ENCODE data around the gene GSTT2B.
"Not testable (repeated sequence)": the region's sequence is repeated elsewhere in the genome, so short reads cannot be mapped to it uniquely, and the experiment has no call there.

Gene GSTT2B

DNA sequence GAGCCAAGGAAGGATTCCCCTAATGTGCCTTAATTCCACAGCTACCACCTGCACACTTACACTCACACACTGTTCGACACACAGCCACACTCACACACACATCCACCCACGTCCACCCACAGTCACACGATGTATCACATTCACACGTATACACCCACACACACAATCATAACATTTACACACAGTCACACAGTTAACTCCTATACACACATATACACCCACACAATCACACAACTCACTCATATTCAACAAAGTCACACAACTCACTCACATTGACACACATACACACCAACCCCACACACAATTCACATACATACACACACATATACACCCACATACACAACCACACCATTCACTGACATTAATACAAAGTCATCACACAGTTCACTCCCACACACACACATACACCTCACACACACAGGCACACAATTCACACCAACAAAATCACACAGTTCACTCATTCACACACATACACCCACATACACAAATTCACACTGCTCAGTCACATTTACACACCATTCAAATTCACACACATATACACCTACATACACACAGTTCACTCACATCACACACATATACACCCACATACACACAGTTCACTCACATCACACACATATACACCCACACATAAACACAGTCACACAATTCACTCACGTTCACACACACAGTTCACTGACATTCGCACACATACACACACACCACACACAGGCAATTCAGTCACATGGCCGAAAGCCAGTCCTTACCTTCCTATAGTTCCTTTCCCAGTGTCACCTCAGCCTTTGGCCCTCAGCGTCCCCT lies 6.6 kb downstream of the GSTT2B start:
- H2BK15ac ChIP-seq (ENCODE audit: low read length); H2AFZ ChIP-seq (ENCODE audit: low read length); H3K4me1 ChIP-seq (ENCODE audit: control insufficient read depth in 2 of 2, insufficient read depth in 1 of 2, low read depth in 1 of 2, low read length in 2 of 2); H3K9ac ChIP-seq (ENCODE audit: low read depth, low read length, poor library complexity); H3K4me2 ChIP-seq (ENCODE audit: insufficient read depth, low read length, poor library complexity, severe bottlenecking); H3K4me3 ChIP-seq (ENCODE audit: low read length in 2 of 2); H3K79me1 ChIP-seq (ENCODE audit: low read depth, low read length); H4K91ac ChIP-seq (ENCODE audit: low read depth, low read length, poor library complexity); H2AK5ac ChIP-seq (ENCODE audit: low read depth, low read length); H3K14ac ChIP-seq (ENCODE audit: low read length); H2BK12ac ChIP-seq (ENCODE audit: low read length); H3K27me3 ChIP-seq (ENCODE audit: control insufficient read depth in 3 of 3, insufficient read depth in 3 of 3, low read depth in 1 of 3, low read length in 3 of 3); H4K8ac ChIP-seq (ENCODE audit: low read depth, low read length); H3K9me3 ChIP-seq (replicated peaks in 1 of 2; ENCODE audit: control insufficient read depth in 2 of 2, insufficient read depth in 1 of 2, low read depth in 1 of 2, low read length in 2 of 2); H3K4ac ChIP-seq (ENCODE audit: low read length); H2BK5ac ChIP-seq (ENCODE audit: low read length); H3K36me3 ChIP-seq (replicated peaks in 1 of 2; ENCODE audit: control insufficient read depth in 2 of 2, insufficient read depth in 2 of 2, low read length in 2 of 2); H3K18ac ChIP-seq (ENCODE audit: low read length); H3K23ac ChIP-seq (ENCODE audit: low read depth, low read length, poor library complexity); H3K27ac ChIP-seq (replicated peaks; ENCODE audit: low read length); DNase-seq (ENCODE audit: low spot score); H2BK120ac ChIP-seq (ENCODE audit: low read depth, low read length): not testable (repeated sequence)
- 100% methylated on average over 2 of the region's 8 CpGs; no CpG with 5 or more reads in 1 of the 2 donors for WGBS, 2 donors (ENCODE audit: extremely low coverage in 2 of 2, insufficient read length in 2 of 2, insufficient replicate concordance in 1 of 2)

DNA sequence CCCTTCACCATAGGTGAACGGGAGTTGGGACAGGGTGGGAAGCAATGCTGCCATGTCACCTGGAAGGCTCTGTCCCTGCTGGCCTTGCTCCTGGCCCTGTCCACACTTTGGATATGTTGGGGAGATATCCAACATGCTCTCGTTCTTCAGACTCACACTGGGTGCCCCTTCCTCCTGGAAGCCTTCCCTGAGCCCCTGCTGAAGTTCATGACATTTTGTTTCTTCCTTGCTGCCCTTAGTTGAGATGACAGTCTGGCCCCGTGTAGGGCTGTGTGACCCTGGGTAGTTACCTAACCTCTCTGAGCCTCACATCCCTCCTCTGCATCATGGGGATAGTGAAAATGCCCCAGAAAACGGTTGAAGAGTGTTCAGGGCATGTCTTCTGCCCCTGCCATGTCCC lies 7.5 kb downstream of the GSTT2B start:
- H3K4me1 ChIP-seq (ENCODE audit: control insufficient read depth in 2 of 2, insufficient read depth in 1 of 2, low read depth in 1 of 2, low read length in 2 of 2); H3K36me3 ChIP-seq (replicated peaks in 1 of 2; ENCODE audit: control insufficient read depth in 2 of 2, insufficient read depth in 2 of 2, low read length in 2 of 2); H3K4me2 ChIP-seq (ENCODE audit: insufficient read depth, low read length, poor library complexity, severe bottlenecking); H3K4ac ChIP-seq (ENCODE audit: low read length); H3K14ac ChIP-seq (ENCODE audit: low read length); DNase-seq (ENCODE audit: low spot score); H3K27ac ChIP-seq (replicated peaks; ENCODE audit: low read length); H2BK12ac ChIP-seq (ENCODE audit: low read length); H3K79me1 ChIP-seq (ENCODE audit: low read depth, low read length); H2AFZ ChIP-seq (ENCODE audit: low read length); H3K27me3 ChIP-seq (ENCODE audit: control insufficient read depth in 3 of 3, insufficient read depth in 3 of 3, low read depth in 1 of 3, low read length in 3 of 3); H4K8ac ChIP-seq (ENCODE audit: low read depth, low read length); H4K91ac ChIP-seq (ENCODE audit: low read depth, low read length, poor library complexity); H3K23ac ChIP-seq (ENCODE audit: low read depth, low read length, poor library complexity); H2BK5ac ChIP-seq (ENCODE audit: low read length); H2BK120ac ChIP-seq (ENCODE audit: low read depth, low read length); H3K18ac ChIP-seq (ENCODE audit: low read length); H3K4me3 ChIP-seq (ENCODE audit: low read length in 2 of 2); H2BK15ac ChIP-seq (ENCODE audit: low read length); H3K9me3 ChIP-seq (replicated peaks in 1 of 2; ENCODE audit: control insufficient read depth in 2 of 2, insufficient read depth in 1 of 2, low read depth in 1 of 2, low read length in 2 of 2); H2AK5ac ChIP-seq (ENCODE audit: low read depth, low read length): not testable (repeated sequence)
- H3K9ac ChIP-seq (ENCODE audit: low read depth, low read length, poor library complexity): peak overlapping the region; percentile 63
- WGBS, 2 donors (ENCODE audit: extremely low coverage in 2 of 2, insufficient read length in 2 of 2, insufficient replicate concordance in 1 of 2): no CpG with 5 or more reads among the region's 4 CpGs

DNA sequence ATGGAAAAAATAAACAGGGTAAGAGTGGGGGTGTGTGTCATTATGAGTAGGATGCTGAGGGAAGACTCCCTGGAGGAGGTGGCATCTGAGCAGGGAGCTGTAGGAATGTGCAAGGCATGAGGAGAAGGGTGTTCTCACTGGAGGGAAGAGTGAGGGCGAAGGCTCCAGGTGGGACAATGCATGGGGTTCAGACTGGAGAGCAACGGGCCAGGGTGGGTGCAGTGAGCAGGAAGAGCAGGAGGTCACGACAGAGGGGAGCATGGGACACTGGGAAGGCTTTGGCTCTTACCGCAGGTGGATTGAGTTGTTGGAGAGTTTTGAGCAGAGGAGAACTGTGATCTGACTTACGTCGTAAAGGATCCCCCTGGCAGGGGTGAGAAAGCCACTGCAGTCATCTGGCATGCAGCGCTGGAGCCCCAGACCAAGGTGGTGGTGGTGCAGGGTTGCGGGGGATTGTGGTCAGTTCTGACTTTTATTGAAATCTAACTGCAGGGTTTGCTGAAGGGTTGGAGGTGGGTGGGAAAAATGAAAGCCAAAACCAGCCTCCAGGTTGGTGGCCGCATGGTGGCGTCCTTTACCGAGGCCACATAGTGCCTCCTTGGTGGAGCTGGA lies 8.1 kb downstream of the GSTT2B start:
- H4K8ac ChIP-seq (ENCODE audit: low read depth, low read length); H3K9ac ChIP-seq (ENCODE audit: low read depth, low read length, poor library complexity); H3K18ac ChIP-seq (ENCODE audit: low read length); H2BK15ac ChIP-seq (ENCODE audit: low read length); H3K4ac ChIP-seq (ENCODE audit: low read length); H3K14ac ChIP-seq (ENCODE audit: low read length); H2AK5ac ChIP-seq (ENCODE audit: low read depth, low read length); H3K27me3 ChIP-seq (ENCODE audit: control insufficient read depth in 3 of 3, insufficient read depth in 3 of 3, low read depth in 1 of 3, low read length in 3 of 3); H3K36me3 ChIP-seq (replicated peaks in 1 of 2; ENCODE audit: control insufficient read depth in 2 of 2, insufficient read depth in 2 of 2, low read length in 2 of 2); H3K23ac ChIP-seq (ENCODE audit: low read depth, low read length, poor library complexity); H2BK12ac ChIP-seq (ENCODE audit: low read length); H3K27ac ChIP-seq (replicated peaks; ENCODE audit: low read length); H2AFZ ChIP-seq (ENCODE audit: low read length); H3K9me3 ChIP-seq (replicated peaks in 1 of 2; ENCODE audit: control insufficient read depth in 2 of 2, insufficient read depth in 1 of 2, low read depth in 1 of 2, low read length in 2 of 2); DNase-seq (ENCODE audit: low spot score); H4K91ac ChIP-seq (ENCODE audit: low read depth, low read length, poor library complexity); H3K4me3 ChIP-seq (ENCODE audit: low read length in 2 of 2); H2BK5ac ChIP-seq (ENCODE audit: low read length); H3K4me2 ChIP-seq (ENCODE audit: insufficient read depth, low read length, poor library complexity, severe bottlenecking); H2BK120ac ChIP-seq (ENCODE audit: low read depth, low read length); H3K79me1 ChIP-seq (ENCODE audit: low read depth, low read length); H3K4me1 ChIP-seq (ENCODE audit: control insufficient read depth in 2 of 2, insufficient read depth in 1 of 2, low read depth in 1 of 2, low read length in 2 of 2): not testable (repeated sequence)
- no CpG with 5 or more reads among the region's 11 CpGs for WGBS, 2 donors (ENCODE audit: extremely low coverage in 2 of 2, insufficient read length in 2 of 2, insufficient replicate concordance in 1 of 2)

DNA sequence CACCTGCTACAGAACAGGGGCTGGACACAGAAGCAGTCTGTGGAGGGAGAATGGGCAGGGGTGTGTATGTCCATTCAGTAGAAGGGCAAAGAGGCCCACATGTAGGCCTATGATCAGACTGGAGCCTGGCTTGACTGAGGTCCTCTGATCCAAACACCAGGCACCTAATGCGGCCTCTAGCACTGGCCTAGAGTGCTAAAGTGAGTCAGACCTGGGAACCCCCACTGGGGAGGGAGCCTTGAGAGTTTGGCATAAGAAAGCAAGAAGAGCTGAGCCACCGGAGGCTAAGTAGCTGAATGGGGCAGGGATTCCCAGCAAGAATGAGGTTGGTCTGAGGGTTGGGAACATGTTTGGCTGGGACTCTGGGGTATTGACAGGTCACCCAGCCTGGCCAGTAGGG lies 9.6 kb downstream of the GSTT2B start:
- not testable (repeated sequence) for H3K27ac ChIP-seq (replicated peaks; ENCODE audit: low read length); H3K4me2 ChIP-seq (ENCODE audit: insufficient read depth, low read length, poor library complexity, severe bottlenecking); H3K36me3 ChIP-seq (replicated peaks in 1 of 2; ENCODE audit: control insufficient read depth in 2 of 2, insufficient read depth in 2 of 2, low read length in 2 of 2); H3K9ac ChIP-seq (ENCODE audit: low read depth, low read length, poor library complexity); H2AFZ ChIP-seq (ENCODE audit: low read length); H3K4me3 ChIP-seq (ENCODE audit: low read length in 2 of 2); H4K91ac ChIP-seq (ENCODE audit: low read depth, low read length, poor library complexity); H3K18ac ChIP-seq (ENCODE audit: low read length); H3K79me1 ChIP-seq (ENCODE audit: low read depth, low read length); H2BK15ac ChIP-seq (ENCODE audit: low read length); H3K14ac ChIP-seq (ENCODE audit: low read length); H4K8ac ChIP-seq (ENCODE audit: low read depth, low read length); H3K4ac ChIP-seq (ENCODE audit: low read length); H3K23ac ChIP-seq (ENCODE audit: low read depth, low read length, poor library complexity); DNase-seq (ENCODE audit: low spot score); H3K4me1 ChIP-seq (ENCODE audit: control insufficient read depth in 2 of 2, insufficient read depth in 1 of 2, low read depth in 1 of 2, low read length in 2 of 2); H2BK12ac ChIP-seq (ENCODE audit: low read length); H3K27me3 ChIP-seq (ENCODE audit: control insufficient read depth in 3 of 3, insufficient read depth in 3 of 3, low read depth in 1 of 3, low read length in 3 of 3); H2BK5ac ChIP-seq (ENCODE audit: low read length); H3K9me3 ChIP-seq (replicated peaks in 1 of 2; ENCODE audit: control insufficient read depth in 2 of 2, insufficient read depth in 1 of 2, low read depth in 1 of 2, low read length in 2 of 2); H2AK5ac ChIP-seq (ENCODE audit: low read depth, low read length); H2BK120ac ChIP-seq (ENCODE audit: low read depth, low read length)
- no CpG with 5 or more reads among the region's 2 CpGs for WGBS, 2 donors (ENCODE audit: extremely low coverage in 2 of 2, insufficient read length in 2 of 2, insufficient replicate concordance in 1 of 2)

Measured in neuronal stem cell (in vitro differentiated cells).